Fibroblast of the aortic adventitia (primary cell): ENCODE measurements around the gene CCDC169. TPM values are rescaled to one million over a fixed set of nuclear protein-coding genes. Genes with fewer than 3 reads are reported as not detected.
"Not testable (repeated sequence)": the region's sequence is repeated elsewhere in the genome, so short reads cannot be mapped to it uniquely, and the experiment has no call there.

Source experiments
- DNase-seq: peaks from one replicate; pipeline ENCODE4 v3.0.0-alpha.2; 2010; ENCODE audit warnings: low read depth
- H3K4me3 ChIP-seq: 2 replicates; pipeline ENCODE4 v1.5.1; 2011; ENCODE audit warnings: low read depth, mild to moderate bottlenecking, control low read depth, low read length, moderate library complexity
- total RNA-seq: library from RNA; depleted of rRNA; stranded (reverse); fragments of >200 nt; gene quantifications from 2 replicates; pipeline ENCODE4 v1.2.3, GENCODE V29; 2012; ENCODE audit warnings: low replicate concordance
- TF ChIP-seq, protein P1 (sequence below): IDR thresholded peaks from 2 replicates; pipeline ENCODE4 v1.5.1; 2011; ENCODE audit warnings: mild to moderate bottlenecking, low read length, control low read depth, inconsistent platforms; ENCODE audit not compliant: insufficient read depth

CCDC169 gene
- total RNA-seq, 1 donor: 4.1 TPM

DNA sequence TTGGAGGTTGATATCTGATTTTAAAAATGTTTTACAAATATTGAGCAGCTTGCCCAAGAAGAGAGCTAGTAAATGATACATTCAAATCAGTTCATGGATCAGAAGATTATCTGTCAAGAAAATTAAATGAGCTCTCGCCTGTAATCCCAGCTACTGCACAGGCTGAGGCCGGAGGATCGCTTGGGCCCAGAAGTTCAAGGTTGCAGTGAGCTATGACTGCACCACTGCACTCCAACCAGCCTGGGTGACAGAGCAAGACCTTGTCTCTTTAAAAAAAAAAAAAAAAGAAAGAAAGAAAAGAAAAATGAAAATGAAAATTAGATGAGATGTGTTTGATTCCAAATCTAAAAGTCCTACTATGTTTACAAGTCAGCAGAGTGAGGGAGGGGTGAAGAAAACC is 46.2 kb upstream of the CCDC169 start:
- no peak for DNase-seq
- peak overlapping the region; percentile 88 for H3K4me3 ChIP-seq
- TF ChIP-seq, protein P1, sequence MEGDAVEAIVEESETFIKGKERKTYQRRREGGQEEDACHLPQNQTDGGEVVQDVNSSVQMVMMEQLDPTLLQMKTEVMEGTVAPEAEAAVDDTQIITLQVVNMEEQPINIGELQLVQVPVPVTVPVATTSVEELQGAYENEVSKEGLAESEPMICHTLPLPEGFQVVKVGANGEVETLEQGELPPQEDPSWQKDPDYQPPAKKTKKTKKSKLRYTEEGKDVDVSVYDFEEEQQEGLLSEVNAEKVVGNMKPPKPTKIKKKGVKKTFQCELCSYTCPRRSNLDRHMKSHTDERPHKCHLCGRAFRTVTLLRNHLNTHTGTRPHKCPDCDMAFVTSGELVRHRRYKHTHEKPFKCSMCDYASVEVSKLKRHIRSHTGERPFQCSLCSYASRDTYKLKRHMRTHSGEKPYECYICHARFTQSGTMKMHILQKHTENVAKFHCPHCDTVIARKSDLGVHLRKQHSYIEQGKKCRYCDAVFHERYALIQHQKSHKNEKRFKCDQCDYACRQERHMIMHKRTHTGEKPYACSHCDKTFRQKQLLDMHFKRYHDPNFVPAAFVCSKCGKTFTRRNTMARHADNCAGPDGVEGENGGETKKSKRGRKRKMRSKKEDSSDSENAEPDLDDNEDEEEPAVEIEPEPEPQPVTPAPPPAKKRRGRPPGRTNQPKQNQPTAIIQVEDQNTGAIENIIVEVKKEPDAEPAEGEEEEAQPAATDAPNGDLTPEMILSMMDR: no peak

DNA sequence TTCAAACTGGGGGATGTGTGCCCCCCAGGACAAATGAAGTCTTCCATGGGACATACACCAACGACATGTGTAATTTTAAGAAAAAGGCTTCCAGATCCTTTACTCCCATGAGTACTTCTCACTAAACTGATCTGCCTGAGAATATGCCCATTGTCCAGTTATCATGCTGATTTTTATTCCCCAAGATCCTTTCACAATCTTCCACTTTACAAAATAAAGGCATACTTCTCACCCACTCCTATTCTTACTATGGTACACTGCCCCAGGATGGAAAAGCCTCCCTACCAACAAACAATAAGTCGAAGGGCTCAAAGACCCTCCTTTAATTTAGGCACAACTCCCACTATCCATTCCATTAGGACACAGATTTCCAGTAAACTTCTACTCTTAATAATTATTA is 45.1 kb upstream of the CCDC169 start:
- no peak overlapping the region for H3K4me3 ChIP-seq
- TF ChIP-seq, protein P1: no peak
- no peak for DNase-seq

DNA sequence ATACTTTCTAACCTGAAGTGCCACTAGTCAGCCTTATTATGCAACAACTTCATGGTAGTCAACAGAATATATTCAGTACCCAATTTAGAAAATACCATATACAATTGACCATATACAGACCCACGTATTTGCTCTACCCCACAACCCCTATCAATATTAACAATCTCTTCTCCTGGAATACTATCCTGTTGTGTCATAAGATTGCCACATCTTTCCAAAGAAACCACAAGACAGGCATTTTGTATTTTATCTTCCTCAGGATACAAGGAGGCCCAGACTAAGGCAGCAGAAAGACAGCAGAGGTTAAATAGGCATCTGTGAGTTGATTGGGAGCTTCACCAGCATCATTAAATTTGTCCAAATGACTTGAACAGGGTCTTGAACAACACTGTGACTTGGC is 44.1 kb upstream of the CCDC169 start:
- TF ChIP-seq, protein P1: no peak

DNA sequence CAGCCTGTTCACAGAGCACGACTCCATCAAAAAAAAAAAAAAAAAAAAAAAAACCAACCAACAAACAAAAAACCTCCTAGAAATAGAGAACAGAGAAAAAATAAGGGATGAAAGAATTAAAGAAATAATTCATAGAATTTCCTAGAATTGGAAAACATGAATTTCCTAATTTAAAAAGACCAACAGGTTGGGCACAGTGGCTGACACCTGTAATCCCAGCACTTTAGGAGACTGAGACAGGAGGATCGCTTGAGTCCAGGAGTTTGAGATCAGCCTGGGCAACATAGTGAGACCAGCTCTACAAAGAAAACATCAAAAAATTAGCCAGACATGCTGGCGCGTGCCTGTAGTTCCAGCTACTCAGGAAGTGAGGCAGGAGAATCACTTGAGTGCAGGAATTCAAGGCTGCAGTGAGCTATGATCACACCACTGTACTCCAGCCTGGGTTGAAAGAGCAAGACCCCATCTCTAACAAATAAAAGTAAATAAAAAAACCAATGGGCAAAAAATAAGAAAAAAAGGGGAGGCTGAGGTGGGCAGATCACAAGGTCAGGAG is 42.1 kb upstream of the CCDC169 start:
- no peak overlapping the region for H3K4me3 ChIP-seq
- TF ChIP-seq, protein P1: no peak

More for the DNA sequence above, 44.1 kb upstream of the CCDC169 start:
- peak; percentile 45 for DNase-seq
- H3K4me3 ChIP-seq: no peak overlapping the region

DNA sequence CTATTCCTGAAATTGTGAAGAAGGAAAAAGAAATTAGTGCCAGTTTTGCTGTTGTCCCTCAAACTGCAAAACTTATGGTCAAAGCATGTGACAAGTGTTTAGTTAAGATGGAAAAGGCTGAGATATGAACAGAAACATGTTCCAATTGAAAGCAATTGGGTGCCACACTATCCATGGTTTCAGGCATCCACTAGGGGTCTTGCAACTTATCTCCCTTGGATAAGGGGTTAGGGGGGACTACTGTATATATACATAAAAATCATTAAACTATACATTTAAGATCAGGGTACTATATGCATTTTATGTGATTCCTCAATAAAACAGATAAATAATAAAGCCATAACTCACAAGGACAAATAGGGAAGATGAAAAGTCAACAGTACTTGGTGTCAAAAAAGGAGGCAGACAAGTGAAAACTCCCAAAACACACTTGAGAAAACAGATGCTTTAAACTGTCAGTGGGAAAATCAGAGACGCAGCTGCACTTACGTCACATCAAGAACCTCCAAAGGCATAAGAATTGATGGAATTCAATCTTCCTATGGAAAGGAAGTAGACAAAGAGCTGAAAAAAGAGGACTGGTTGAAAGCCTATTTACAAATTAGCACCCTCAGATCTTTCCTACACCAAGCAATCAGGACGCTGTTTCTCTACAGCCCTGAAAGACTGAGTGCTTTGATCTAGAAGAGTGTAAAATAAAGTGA is 40.5 kb upstream of the CCDC169 start:
- no peak for DNase-seq
- no peak overlapping the region for H3K4me3 ChIP-seq
- TF ChIP-seq, protein P1: no peak

More for the DNA sequence above, 42.1 kb upstream of the CCDC169 start:
- DNase-seq: no peak

DNA sequence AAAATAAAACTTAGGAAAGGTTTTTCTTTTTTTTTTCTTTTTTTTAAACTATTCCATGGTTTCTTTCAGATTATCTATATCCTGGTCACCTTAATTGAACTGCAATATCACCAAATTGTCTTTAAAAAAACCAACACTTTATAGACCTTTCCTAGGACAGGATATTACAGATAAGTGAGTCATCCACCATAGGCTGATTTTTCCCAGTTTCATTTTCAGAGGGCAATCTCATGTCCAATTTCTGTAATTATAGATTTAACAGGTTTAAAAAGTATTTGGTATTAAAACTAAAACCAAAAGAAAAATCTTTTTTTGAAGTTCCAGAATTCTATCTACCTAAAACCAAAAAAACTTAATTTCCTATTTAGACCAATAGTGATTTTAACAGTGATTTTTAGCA is 35.4 kb upstream of the CCDC169 start:
- H3K4me3 ChIP-seq: no peak overlapping the region
- DNase-seq: peak; percentile 43
- TF ChIP-seq, protein P1: no peak

DNA sequence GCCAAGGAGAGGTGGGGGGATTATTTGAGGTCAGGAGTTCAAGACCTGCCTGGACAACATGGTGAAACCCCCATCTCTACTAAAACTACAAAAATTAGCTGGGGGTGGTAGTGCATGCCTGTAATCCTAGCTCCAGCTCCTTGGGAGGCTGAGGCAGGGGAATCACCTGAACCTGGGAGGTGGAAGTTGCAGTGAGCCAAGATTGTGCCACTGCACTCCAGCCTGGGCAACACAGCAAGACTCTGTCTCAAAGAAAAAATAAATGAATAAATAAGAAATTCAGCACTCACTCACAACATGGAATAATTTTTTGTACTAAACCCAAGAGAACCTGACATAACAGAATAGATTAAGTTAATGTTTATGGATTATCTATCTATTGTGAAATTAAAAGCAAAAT is 34.6 kb upstream of the CCDC169 start:
- DNase-seq, H3K4me3 ChIP-seq: not testable (repeated sequence)
